Muscle layer of colon (tissue), 2 donors: ENCODE results near the gene APELA.
"Not testable (repeated sequence)": the region's sequence is repeated elsewhere in the genome, so short reads cannot be mapped to it uniquely, and the experiment has no call there.

Experiments
- H3K27ac ChIP-seq: one replicate; pipeline ENCODE4 v1.7.0; 2013; ENCODE audit warnings: low read depth, mild to moderate bottlenecking, low read length, moderate library complexity
- H3K27me3 ChIP-seq, 2 donors: one replicate each; pipeline ENCODE4 v1.7.0; 2013; ENCODE audit warnings: low read length in 2 of 2, mild to moderate bottlenecking in 2 of 2; ENCODE audit not compliant: insufficient read depth in 2 of 2, control insufficient read depth in 1 of 2
- H3K36me3 ChIP-seq: one replicate; pipeline ENCODE4 v1.7.0; 2013; ENCODE audit warnings: mild to moderate bottlenecking, low read length; ENCODE audit not compliant: insufficient read depth
- H3K4me1 ChIP-seq: one replicate; pipeline ENCODE4 v1.7.0; 2013; ENCODE audit warnings: mild to moderate bottlenecking, low read length; ENCODE audit not compliant: insufficient read depth
- H3K4me3 ChIP-seq, 2 donors: one replicate each; pipeline ENCODE4 v1.7.0; 2013; ENCODE audit warnings: low read length in 2 of 2, low read depth in 1 of 2, mild to moderate bottlenecking in 1 of 2, moderate library complexity in 1 of 2
- H3K9ac ChIP-seq: one replicate; pipeline ENCODE4 v1.7.0; 2013; ENCODE audit warnings: low read length
- H3K9me3 ChIP-seq: one replicate; pipeline ENCODE4 v1.7.0; 2013; ENCODE audit warnings: mild to moderate bottlenecking, low read length
- donor health status: abdominal sarcoma.
- donor health status: Adenocarcinoma of cecum.

The APELA gene

DNA sequence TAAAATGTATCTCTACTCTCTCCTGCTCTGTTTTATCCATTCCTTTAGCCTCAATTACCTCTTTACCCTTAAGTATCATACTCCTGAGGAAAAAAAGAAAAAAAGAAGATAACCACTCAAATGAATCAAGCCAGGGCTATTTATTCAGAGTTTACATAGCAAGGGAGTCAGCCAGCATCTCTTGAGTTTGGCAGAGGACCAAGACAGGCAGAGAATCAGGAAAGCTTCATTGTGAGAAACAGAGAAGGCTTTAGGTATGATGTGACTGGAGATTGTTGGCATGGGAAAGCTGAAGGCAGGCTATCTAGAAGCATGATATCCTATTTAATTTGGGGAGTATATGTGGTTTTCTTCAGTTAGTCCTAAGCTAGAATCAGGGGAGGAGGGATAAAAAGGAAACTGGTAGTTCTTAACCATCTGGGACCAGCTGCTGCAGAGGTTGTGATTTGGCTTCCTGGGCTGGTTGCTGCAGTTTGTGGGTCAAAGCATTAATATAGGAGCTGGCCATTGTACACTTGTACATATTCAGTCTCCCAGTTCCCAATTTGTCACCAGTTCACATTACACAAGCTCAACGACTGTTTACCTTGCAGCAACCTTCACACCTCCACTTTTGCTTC, 11.2 kb downstream of the APELA start:
- Histone ChIP-seq H3K9ac (no peak overlapping the region), H3K9me3 (no peaks in the 10 kb centered on the region), H3K4me1 (no peaks in the 10 kb centered on the region), H3K27me3 (no peaks in the 10 kb centered on the region), H3K36me3 (no peaks in the 10 kb centered on the region), H3K4me3 (no peak overlapping the region), H3K27ac (no peak overlapping the region)

DNA sequence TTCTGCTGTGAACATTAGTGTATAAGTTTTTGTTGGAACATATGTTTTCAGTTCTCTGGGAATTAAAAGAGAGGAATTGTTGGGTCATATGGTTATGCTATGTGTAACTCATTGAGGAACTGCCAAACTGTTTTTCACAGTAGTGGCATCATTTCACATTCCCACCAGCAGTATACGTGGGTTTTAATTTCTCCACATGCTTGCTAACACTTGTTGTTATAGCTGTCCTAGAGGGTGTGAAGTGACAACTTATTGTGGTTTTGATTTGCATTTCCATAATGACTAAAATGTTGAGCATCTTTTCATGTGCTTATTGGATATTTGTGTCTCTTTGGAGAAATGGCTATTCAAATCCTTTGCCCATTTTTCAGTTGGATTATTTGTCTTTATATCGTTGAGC, 13.7 kb downstream of the APELA start:
- H3K27ac ChIP-seq: no peak overlapping the region
- H3K9ac ChIP-seq: no peak overlapping the region
- H3K4me1 ChIP-seq: no peaks in the 10 kb centered on the region
- no peaks in the 10 kb centered on the region for H3K27me3 ChIP-seq
- no peaks in the 10 kb centered on the region for H3K36me3 ChIP-seq
- H3K4me3 ChIP-seq: no peak overlapping the region
- no peaks in the 10 kb centered on the region for H3K9me3 ChIP-seq

DNA sequence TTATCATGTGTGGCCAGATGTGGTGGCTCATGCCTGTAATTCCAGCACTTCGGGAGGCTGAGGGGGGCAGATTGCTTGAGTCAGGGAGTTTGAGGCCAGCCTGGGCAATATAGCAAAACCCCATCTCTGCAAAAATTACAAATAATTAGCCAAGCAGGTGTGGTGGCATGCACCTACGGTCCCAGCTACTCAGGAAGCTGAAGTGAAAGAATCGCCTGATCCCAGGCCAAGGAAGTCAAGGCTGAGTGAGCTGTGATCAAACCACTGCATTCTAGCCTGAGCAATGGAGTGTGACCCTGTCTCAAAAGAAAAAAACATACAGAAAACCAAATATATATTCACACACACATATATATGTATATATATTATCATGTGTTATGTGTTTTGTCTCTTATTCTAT, 15.0 kb downstream of the APELA start:
- H3K9me3 ChIP-seq: no peaks in the 10 kb centered on the region
- no peak overlapping the region for H3K27ac ChIP-seq
- H3K36me3 ChIP-seq: no peaks in the 10 kb centered on the region
- no peaks in the 10 kb centered on the region for H3K27me3 ChIP-seq
- H3K9ac ChIP-seq: no peak overlapping the region
- H3K4me1 ChIP-seq: no peaks in the 10 kb centered on the region
- H3K4me3 ChIP-seq: no peak overlapping the region

DNA sequence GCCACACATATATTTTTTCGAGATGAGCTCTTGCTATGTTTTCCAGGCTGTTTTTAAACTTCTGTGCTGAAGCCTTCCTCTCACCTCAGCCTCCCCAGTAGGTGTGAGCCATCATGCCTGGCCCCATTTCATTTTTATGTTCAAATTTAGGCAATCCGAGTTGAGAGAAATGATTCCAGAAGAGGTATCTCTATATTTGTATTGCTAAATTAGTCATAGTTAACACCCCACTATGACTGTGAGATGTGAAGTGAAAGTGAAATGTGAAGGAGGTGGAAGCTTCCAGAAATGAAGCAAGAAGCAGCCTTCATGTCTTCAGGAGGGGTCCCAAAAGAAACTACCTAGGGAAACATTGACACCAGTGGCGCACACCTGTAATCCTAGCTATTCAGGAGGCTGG, 17.7 kb downstream of the APELA start:
- no peak overlapping the region for H3K4me3 ChIP-seq
- no peak overlapping the region for H3K9ac ChIP-seq
- no peaks in the 10 kb centered on the region for H3K4me1 ChIP-seq
- no peaks in the 10 kb centered on the region for H3K9me3 ChIP-seq
- H3K27ac ChIP-seq: no peak overlapping the region
- no peaks in the 10 kb centered on the region for H3K27me3 ChIP-seq
- H3K36me3 ChIP-seq: no peaks in the 10 kb centered on the region

DNA sequence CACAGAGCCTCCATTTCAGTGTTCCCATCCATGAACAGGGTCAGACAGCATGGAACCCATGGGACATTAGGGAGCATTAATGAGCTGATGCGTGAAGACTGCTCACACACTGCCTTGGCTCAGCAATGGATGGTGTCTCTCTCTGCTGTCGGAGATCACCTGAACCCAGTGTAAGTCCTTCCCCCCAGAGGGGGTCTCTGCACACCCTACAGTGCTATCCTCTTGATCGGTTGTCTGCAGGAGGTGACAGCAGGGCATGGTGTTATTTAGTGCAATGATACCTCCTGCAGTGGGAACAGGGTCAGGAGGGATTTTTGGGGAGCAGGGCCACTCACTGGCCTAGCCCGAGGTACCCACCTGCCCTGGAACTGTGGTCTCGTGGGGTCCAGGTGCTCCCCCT, 25.6 kb downstream of the APELA start:
- H3K9ac ChIP-seq: no peak overlapping the region

DNA sequence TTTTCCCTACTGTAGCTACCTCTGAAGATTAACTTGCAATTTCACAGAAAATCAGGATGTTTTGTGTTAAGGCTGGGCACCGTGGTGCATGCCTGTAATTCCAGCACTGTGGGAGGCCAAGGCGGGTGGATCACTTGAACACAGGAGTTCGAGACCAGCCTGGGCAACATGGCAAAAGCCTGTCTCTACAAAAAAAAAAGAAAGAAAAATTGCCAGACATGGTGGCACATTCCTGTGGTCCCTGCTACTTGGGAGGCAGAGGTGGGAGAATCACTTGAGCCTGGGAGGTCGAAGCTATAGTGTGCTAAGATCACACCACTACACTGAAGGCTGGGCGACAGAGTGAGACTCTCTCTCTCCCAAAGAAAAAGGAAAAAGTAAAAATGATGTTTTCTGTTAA, 27.4 kb downstream of the APELA start:
- no peaks in the 10 kb centered on the region for H3K27me3 ChIP-seq
- H3K9me3 ChIP-seq: no peaks in the 10 kb centered on the region
- H3K4me1 ChIP-seq: no peaks in the 10 kb centered on the region
- H3K9ac ChIP-seq: no peak overlapping the region
- no peak overlapping the region for H3K4me3 ChIP-seq
- H3K36me3 ChIP-seq: no peaks in the 10 kb centered on the region
- H3K27ac ChIP-seq: no peak overlapping the region

More for the DNA sequence above, 25.6 kb downstream of the APELA start:
- Histone ChIP-seq H3K27me3 (no peaks in the 10 kb centered on the region), H3K27ac (no peak overlapping the region), H3K9me3 (no peaks in the 10 kb centered on the region), H3K4me1 (no peaks in the 10 kb centered on the region), H3K4me3 (no peak overlapping the region), H3K36me3 (no peaks in the 10 kb centered on the region)

DNA sequence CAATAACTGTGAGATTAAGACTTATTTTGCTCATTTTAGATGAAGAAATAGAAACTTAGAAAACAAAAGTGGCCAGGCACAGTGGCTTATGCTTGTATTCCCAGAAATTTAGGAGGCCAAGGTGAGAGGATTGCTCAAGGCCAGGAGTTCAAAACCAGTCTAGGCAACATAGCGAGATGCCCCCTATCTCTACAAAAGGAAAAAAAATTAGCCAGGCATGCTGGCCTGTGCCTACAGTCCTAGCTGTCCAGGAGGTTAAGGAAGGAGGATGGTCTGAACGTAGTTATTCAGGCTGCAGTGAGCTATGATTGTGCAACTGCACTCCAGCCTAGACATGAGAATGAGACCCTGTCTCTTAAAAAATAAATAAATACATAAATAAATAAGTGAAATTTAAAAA, 28.0 kb downstream of the APELA start:
- Histone ChIP-seq H3K27me3 (no peaks in the 10 kb centered on the region), H3K9ac (no peak overlapping the region), H3K4me1 (no peaks in the 10 kb centered on the region), H3K36me3 (no peaks in the 10 kb centered on the region), H3K4me3 (no peak overlapping the region), H3K27ac (no peak overlapping the region), H3K9me3 (no peaks in the 10 kb centered on the region)

DNA sequence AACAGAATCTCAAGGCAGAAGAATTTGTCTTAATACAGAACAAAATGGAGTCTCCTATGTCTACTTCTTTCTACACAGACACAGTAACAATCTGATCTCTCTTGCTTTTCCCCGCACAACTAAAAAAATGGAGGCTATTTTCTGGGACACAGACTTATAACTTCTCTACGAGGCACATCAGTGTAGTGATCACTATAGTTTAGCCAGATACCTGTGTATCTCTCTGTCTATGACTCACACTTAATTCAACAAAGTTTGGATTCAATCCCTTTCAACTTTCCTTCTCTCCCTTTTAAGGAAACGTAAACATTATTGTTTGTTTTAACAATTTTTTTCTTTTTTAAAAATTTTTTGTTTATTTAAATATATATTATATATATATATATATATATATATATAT, 29.4 kb downstream of the APELA start:
- H3K4me1 ChIP-seq: no peaks in the 10 kb centered on the region

DNA sequence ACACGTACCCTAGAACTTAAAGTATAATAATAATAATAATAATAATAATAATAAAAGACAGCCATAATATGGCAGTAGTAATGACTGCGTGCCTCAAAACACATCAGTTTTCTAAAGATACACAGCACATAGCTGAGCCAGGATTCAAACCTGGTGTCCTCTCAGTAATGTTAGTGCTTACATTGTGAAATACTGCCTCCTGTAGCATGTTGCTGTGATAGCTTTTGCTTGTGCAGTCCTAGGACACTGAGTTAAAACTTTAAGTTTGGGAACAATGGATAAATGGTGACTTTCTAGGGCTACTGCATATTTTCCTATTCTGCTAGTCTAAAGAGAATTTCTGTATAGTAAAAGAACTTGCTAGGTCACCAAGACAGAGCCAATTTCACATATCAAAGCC, 36.5 kb downstream of the APELA start:
- not testable (repeated sequence) for H3K27me3 ChIP-seq, H3K36me3 ChIP-seq, H3K4me3 ChIP-seq

More for the DNA sequence above, 29.4 kb downstream of the APELA start:
- no peak overlapping the region for H3K9ac ChIP-seq
- H3K27ac ChIP-seq: no peak overlapping the region
- no peaks in the 10 kb centered on the region for H3K36me3 ChIP-seq
- no peaks in the 10 kb centered on the region for H3K9me3 ChIP-seq
- H3K4me3 ChIP-seq: no peak overlapping the region
- no peaks in the 10 kb centered on the region for H3K27me3 ChIP-seq

DNA sequence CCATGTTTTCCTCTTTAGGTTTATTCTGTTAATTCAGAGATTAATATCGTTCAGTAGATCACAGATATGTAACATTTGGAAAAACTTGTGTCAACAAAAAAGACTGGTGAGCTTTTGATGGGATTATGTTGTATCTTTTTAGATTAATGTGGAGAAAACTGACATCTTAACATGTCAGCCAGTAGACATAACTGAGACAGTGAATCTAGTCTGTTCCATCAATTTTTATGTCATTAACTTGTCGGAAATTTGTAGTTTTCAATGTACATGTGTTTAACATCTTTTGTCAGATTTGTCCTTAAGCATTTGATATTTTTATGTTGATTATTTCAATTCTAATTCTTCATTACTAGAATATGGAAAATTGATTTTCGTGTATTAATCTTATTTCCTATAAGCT, 42.0 kb downstream of the APELA start:
- no peaks in the 10 kb centered on the region for H3K9me3 ChIP-seq
- H3K4me1 ChIP-seq: no peaks in the 10 kb centered on the region
- no peak overlapping the region for H3K27ac ChIP-seq
- no peak overlapping the region for H3K4me3 ChIP-seq
- no peaks in the 10 kb centered on the region for H3K36me3 ChIP-seq
- H3K9ac ChIP-seq: no peak overlapping the region
- H3K27me3 ChIP-seq: no peaks in the 10 kb centered on the region

More for the DNA sequence above, 36.5 kb downstream of the APELA start:
- H3K9ac ChIP-seq, H3K4me1 ChIP-seq, H3K27ac ChIP-seq, H3K9me3 ChIP-seq: not testable (repeated sequence)

DNA sequence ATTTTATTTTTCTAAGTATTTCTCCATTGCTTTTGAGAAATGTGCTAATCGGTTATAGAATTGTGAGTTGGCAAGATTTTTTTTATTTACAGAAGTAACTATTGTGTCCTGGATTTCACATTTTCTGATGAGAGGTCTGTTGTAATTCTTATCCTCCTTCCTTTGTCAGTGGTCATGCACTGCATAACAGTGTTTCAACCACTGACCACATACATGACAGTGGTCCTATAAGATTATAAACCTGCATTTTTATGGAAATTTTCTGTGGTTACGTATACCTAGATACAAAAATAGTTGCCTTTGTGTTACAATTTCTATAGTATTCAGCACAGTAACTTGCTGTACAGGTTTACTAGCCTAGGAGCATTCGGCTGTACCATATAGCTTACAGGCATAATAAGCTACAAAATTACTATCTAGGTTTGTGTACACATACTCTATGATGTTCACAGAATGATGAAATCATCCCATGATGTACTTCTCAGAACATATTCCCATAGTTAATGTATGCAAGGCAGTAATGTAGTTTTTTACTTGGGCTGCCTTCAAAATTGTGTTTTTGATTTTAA, 47.8 kb downstream of the APELA start:
- H3K4me3 ChIP-seq: no peak overlapping the region
- H3K36me3 ChIP-seq: no peaks in the 10 kb centered on the region
- H3K4me1 ChIP-seq: no peaks in the 10 kb centered on the region
- H3K27ac ChIP-seq: no peak overlapping the region
- no peak overlapping the region for H3K9ac ChIP-seq
- H3K27me3 ChIP-seq: no peaks in the 10 kb centered on the region
- H3K9me3 ChIP-seq: no peaks in the 10 kb centered on the region

DNA sequence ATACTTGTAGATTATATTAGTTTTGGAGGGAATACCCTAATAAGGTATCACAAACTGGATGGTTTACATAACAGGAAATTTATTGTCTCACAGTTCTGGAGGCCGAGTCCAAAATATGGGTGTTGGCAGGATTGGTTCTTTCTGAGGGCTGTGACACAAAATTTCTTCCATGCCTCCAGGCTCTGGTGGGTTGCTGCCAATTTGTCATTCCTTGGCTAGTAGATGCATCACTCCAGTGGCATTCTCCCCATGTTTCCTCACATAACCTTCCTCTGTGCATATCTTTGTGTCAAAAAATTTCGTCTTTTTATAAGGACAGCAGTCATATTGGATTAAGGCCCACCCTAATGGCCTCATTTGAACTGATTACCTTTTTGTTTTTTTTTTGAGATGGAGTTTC, 49.3 kb downstream of the APELA start:
- H3K9ac ChIP-seq: no peak overlapping the region
- no peaks in the 10 kb centered on the region for H3K9me3 ChIP-seq
- no peaks in the 10 kb centered on the region for H3K27me3 ChIP-seq
- H3K4me1 ChIP-seq: no peaks in the 10 kb centered on the region
- H3K36me3 ChIP-seq: no peaks in the 10 kb centered on the region
- no peak overlapping the region for H3K4me3 ChIP-seq
- H3K27ac ChIP-seq: no peak overlapping the region
